ENCODE results near the gene MGLL. TPM values are rescaled to one million over a fixed set of nuclear protein-coding genes. Genes with fewer than 3 reads are reported as not detected.
A peak's percentile ranks its signal among the peaks of the same experiment; 100 is the strongest.

MGLL gene
- total RNA-seq, 1 donor from 2014 or later, result 61.0 TPM

DNA sequence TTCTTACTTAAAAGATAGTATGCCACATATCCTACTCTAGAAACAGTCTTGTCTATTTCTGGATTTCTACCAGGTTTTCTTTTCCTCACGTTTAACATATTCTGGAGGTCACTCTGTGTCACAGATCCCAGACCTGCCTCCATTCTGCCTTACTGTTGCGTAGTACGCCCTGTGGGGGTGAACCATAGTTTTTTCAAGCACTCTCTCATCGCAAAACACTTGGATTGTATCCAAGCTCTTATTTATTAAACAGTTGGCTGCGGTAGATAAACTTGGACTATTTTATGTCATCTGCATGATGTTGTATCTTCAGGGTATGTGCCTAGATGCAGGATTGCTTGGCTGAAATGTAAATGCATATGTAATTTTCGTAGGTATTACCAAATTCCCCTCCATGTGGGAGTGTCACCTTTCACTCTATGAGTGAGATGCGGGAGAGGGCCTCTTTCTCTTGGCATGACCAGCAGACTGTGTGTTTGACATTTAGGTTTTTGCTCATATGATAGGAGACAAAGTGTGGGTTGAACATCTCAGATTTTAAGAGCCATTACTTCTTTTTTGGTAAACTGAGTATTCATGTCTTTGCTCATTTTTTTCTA is 93.8 kb downstream of the MGLL start:
- DNase-seq (ENCODE audit: low spot score), result no peak
- H3K27me3 Mint-ChIP-seq (ENCODE audit: low read depth), result no peaks in the 10 kb centered on the region
- H3K4me1 Mint-ChIP-seq (ENCODE audit: low read depth), result peaks cover 31% of the 10 kb centered on the region
- no peak overlapping the region for H3K4me3 Mint-ChIP-seq (ENCODE audit: unreplicated experiment)
- TF ChIP-seq, protein P1, sequence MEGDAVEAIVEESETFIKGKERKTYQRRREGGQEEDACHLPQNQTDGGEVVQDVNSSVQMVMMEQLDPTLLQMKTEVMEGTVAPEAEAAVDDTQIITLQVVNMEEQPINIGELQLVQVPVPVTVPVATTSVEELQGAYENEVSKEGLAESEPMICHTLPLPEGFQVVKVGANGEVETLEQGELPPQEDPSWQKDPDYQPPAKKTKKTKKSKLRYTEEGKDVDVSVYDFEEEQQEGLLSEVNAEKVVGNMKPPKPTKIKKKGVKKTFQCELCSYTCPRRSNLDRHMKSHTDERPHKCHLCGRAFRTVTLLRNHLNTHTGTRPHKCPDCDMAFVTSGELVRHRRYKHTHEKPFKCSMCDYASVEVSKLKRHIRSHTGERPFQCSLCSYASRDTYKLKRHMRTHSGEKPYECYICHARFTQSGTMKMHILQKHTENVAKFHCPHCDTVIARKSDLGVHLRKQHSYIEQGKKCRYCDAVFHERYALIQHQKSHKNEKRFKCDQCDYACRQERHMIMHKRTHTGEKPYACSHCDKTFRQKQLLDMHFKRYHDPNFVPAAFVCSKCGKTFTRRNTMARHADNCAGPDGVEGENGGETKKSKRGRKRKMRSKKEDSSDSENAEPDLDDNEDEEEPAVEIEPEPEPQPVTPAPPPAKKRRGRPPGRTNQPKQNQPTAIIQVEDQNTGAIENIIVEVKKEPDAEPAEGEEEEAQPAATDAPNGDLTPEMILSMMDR (IDR thresholded peaks at IDR 0.05), result no peak
- no peak overlapping the region for H3K27ac Mint-ChIP-seq (ENCODE audit: unreplicated experiment)
- peaks cover 4% of the 10 kb centered on the region for H3K36me3 Mint-ChIP-seq (ENCODE audit: low read depth)
- no peaks in the 10 kb centered on the region for H3K9me3 Mint-ChIP-seq (ENCODE audit: low read depth)

DNA sequence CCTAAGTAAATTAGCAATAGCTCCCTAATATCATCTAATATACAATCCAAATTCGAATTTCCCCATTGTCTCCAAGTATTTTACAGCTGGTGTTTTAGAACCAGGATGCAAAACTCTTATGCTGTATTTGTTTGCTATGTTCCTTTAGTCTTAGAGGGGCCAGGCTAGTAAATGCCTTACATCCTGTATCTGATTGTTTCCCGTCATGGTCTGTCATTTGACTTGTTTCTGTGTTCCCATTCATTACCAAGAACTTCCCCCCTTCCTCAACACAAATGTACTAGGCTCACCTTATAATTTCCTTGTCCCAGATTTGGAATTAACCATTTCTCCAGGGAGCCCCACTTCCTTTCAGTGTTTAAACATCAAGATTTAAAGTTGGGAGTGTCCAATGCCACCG is 95.4 kb downstream of the MGLL start:
- Mint-ChIP-seq H3K36me3 (ENCODE audit: low read depth) (peaks cover 4% of the 10 kb centered on the region), H3K9me3 (ENCODE audit: low read depth) (no peaks in the 10 kb centered on the region), H3K4me3 (ENCODE audit: unreplicated experiment) (no peak overlapping the region), H3K4me1 (ENCODE audit: low read depth) (peaks cover 30% of the 10 kb centered on the region), H3K27me3 (ENCODE audit: low read depth) (no peaks in the 10 kb centered on the region), H3K27ac (ENCODE audit: unreplicated experiment) (no peak overlapping the region)
- no peak for DNase-seq (ENCODE audit: low spot score)
- TF ChIP-seq, protein P1 (IDR thresholded peaks at IDR 0.05), result no peak

DNA sequence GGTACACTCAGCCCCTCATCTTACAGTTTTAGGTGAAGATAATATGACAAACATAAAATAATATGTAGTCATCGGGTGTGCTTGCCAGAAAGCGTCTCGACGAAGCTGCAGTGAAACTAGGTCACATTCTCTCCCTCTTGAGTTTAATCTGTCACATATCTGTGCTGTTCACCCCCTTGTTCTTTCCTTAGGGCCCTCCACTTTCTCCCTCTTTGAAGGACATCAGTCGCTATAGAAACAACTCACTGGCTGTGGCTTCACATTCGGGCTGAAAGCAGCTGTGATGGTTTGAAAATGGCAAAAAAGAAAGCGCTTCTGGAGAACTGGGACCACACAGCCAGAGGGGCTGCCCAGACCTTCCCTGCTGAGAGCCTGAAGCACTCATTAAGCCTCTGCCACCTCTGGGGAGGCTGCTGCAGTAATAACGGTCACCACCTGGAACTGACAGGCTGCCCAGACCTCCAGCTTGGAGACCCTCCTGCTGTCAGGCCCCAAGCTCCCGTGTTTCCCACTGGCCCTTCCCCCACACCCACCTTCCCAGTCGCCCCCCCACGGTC is 99.2 kb downstream of the MGLL start:
- Mint-ChIP-seq H3K27ac (ENCODE audit: unreplicated experiment) (peak overlapping the region; percentile 68), H3K27me3 (ENCODE audit: low read depth) (no peaks in the 10 kb centered on the region), H3K9me3 (ENCODE audit: low read depth) (no peaks in the 10 kb centered on the region), H3K36me3 (ENCODE audit: low read depth) (peaks cover 12% of the 10 kb centered on the region), H3K4me3 (ENCODE audit: unreplicated experiment) (no peak overlapping the region), H3K4me1 (ENCODE audit: low read depth) (peaks cover 15% of the 10 kb centered on the region)
- DNase-seq (ENCODE audit: low spot score), result no peak
- TF ChIP-seq, protein P1 (IDR thresholded peaks at IDR 0.05), result no peak

DNA sequence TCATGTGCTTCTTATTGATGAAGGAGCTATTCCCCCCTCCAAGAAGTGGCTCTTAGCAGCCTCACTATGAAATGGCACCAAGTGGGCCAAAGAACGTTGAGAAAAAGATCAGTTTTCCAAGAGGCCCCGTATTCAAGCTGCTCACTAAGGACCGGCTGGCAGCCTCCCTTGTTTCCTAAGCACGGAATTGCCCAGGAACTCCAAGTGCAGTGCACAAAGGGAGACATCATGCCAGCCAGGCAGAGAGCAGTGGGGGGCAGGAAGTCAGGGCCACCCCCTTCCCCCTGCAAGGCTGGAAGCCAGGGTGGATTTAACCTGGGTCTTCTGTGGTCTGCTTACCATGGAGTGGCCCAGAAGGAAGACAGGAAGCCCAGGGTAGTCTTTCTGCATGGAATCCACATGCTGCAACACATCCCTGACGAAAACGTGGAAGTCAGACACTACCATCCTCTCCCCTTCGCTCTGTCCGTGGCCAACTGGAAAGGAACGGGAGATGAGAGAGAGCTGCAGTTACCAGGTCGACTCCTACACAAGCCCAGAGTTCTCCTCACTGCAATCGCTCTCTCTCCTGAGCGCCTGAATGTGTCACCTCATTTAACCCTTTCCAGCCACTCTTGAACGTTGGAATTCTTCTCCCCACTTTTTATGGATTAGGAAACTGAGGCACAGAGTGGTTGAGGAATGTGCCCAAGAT is 100.1 kb downstream of the MGLL start:
- no peak overlapping the region for H3K27ac Mint-ChIP-seq (ENCODE audit: unreplicated experiment)

More for the DNA sequence above, 100.1 kb downstream of the MGLL start:
- Mint-ChIP-seq H3K4me1 (ENCODE audit: low read depth) (peaks cover 19% of the 10 kb centered on the region), H3K9me3 (ENCODE audit: low read depth) (no peaks in the 10 kb centered on the region), H3K36me3 (ENCODE audit: low read depth) (peaks cover 12% of the 10 kb centered on the region), H3K4me3 (ENCODE audit: unreplicated experiment) (no peak overlapping the region), H3K27me3 (ENCODE audit: low read depth) (no peaks in the 10 kb centered on the region)
- TF ChIP-seq, protein P1 (IDR thresholded peaks at IDR 0.05), result no peak
- no peak for DNase-seq (ENCODE audit: low spot score)
